Activated naive CD4-positive, alpha-beta T cell treated with anti-CD3 and anti-CD28 coated beads, Interleukin-2, amount 50 U/mL, for 72 hours (primary cell): ENCODE measurements around the gene GDE1. TPM values are rescaled to one million over a fixed set of nuclear protein-coding genes. Genes with fewer than 3 reads are reported as not detected.
A peak's percentile ranks its signal among the peaks of the same experiment; 100 is the strongest.

ENCODE experiments used
- ATAC-seq, 2 donors: fragments of 150-1000 bp; cut with Tn5 transposase; 2 replicates each; pipeline ENCODE4 v1.10.0; 2021; ENCODE audit warnings: mild to moderate bottlenecking in 2 of 2, moderate library complexity in 2 of 2
- DNase-seq, 2 donors: peaks; one replicate each; pipeline ENCODE4 v3.0.0; 2021 to 2022; ENCODE audit warnings: low spot score in 2 of 2
- H3K27ac Mint-ChIP-seq, 2 donors: one replicate each; pipeline ENCODE4 v1.8.0; 2022; ENCODE audit warnings: mild to moderate bottlenecking in 2 of 2, mixed read lengths in 2 of 2
- H3K36me3 Mint-ChIP-seq, 2 donors: one replicate each; pipeline ENCODE4 v1.8.0; 2022; ENCODE audit warnings: mixed read lengths in 2 of 2
- H3K9me3 Mint-ChIP-seq, 2 donors: one replicate each; pipeline ENCODE4 v1.8.0; 2022; ENCODE audit warnings: mixed read lengths in 2 of 2
- total RNA-seq, 2 donors: library from RNA; stranded (reverse); gene quantifications; one replicate each; pipeline ENCODE4 v1.2.3, GENCODE V29; 2022

The GDE1 gene
- total RNA-seq, 2 donors from 2014 or later: 16.8 to 29.6 TPM

DNA sequence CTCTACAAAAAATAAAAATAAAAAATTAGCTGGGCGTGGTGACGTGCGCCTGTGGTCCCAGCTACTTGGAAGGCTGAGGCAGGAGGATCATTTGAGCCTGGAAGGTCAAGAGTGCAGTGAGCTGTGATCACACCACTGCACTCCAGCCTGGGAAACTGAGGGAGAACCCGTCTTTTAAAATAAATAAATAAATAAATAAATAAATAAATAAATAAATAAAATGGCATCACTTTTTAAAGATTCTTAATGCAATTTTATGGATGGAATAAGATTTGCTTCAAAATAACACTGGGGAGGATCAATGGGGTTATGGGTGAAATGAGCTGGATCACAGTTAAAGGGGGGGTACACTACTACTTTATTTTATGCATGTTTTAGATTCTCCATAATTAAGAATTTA, 14.9 kb downstream of the GDE1 start:
- no peak for ATAC-seq

DNA sequence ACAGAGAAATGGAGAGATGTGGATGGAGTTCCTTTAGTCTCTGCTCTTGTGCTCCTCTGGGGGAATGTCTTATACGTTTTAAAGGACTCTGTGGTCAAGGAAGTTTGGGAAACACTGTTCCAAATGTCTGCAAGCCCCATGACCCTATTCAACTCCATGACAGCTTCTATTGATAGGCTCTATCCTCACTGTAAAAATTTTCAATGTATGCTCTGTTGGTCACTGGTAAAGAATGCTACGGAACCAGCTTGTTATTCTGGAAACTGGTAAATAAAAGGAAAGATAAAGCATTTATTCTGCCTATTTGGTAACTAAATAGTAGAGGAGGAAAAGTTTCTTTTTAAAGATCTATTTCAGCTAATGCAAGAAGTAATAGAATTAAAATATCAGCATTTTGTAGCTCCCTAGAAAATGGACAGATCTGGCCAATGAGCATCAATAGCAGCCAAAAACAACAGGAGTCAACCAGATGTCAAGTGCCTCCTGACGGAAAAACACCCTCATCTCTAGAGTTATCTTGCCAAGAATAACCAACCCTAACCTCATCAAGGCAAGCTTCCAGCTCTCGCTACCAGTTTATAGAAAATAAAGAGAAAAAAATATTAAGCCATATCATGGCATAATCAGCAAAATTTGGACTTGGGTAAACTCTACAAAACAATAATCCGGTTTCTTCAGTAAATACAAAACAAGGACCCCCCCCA, 16.1 kb downstream of the GDE1 start:
- DNase-seq (no peak), ATAC-seq (no peak)
- no peaks in the 10 kb centered on the region for H3K9me3 Mint-ChIP-seq
- H3K36me3 Mint-ChIP-seq: peaks cover 6 to 9% of the 10 kb centered on the region in 2 donors
- H3K27ac Mint-ChIP-seq: no peak overlapping the region

More for the DNA sequence above, 14.9 kb downstream of the GDE1 start:
- no peak for DNase-seq
- Mint-ChIP-seq H3K27ac (peak overlapping the region in 1 of 2 donors; percentile 55), H3K36me3 (peaks cover 0 to 5% of the 10 kb centered on the region in 2 donors), H3K9me3 (no peaks in the 10 kb centered on the region)

DNA sequence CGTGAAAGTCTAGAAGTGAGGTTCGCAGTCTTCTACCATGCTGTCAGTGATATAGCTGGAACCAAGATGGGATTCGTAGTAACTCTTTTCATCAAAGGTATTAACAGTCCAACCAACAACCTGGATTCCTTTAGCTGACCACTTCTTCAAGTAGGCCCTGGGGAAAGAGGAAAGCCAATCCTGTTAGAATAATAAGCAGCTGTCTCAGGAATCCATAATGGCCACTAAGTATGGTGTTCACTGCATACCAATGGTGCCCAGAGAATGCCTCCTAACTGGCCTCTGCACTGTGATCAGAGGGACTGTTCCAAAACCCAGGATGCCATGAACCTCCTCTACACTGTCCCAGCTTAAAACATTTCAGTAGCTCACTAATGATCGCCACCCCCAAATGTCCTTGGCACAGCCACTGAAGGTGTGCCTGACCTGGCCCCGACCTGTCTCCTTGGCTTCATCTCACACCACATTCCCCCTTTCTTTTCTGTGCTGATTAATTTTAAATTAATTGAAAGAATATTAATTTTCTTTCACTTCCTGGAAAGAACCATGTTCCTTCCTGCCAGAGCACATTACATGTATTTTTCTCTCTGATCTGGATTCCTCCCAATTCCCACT, 18.3 kb downstream of the GDE1 start:
- Mint-ChIP-seq H3K9me3 (no peaks in the 10 kb centered on the region), H3K36me3 (peaks cover 6 to 9% of the 10 kb centered on the region in 2 donors), H3K27ac (no peak overlapping the region)
- no peak for DNase-seq
- ATAC-seq: no peak

DNA sequence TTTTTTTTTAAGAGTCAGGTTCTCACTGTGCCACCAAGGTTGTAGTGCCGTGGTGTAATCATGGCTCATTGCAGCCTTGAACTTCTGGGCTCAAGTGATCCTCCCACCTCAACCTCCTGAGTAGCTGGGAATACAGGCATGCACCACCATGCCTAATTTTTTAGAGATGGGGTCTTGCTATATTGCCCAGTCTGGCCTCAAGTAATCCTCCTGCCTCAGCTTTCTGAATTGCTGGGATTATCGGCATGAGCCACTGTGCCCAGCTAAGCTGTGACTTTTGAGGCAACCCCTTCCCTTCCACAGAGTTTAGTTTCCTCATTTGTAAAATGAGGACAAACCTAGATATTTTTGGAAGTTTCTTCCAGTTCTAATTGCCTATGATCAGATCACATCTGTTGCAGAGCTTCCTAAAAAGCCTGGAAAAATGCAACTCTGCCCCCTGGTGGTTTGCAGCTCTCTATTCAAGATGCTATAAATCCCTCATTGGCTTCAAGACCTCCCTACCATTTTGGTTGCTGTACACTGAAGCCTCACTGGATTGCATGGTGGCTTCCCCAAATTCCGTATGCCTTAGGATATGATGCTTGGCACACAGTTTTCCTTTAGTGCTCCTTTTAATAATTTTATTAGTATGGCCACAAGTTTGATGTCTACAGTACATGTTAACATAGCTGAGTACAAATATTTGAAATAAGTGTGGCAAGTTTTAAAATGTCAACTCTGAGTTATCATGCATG, 19.3 kb downstream of the GDE1 start:
- peaks cover 6 to 9% of the 10 kb centered on the region in 2 donors for H3K36me3 Mint-ChIP-seq
- H3K9me3 Mint-ChIP-seq: no peaks in the 10 kb centered on the region
- H3K27ac Mint-ChIP-seq: no peak overlapping the region
- DNase-seq (peak in 1 of 2 donors; percentile 67), ATAC-seq (peak; percentile 53 to 54)

DNA sequence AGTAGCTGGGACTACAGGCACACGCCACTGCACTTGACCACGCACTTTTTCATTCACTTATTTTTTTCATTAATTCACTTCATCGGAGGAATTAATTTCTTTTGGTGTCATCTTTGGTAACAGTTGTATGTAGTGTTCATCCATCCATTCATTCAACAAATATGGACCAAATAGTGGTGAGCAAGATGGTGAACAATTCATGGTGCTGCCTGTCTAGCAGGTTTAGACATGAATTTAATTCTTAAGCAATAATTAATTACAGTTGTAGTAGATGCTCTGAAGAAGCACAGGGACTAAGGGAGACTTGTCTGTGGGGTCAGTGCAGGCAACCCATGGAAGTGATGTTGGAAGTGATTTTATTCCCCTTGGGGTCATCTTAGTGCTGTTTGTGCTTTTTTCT, 22.4 kb downstream of the GDE1 start:
- ATAC-seq: no peak
- Mint-ChIP-seq H3K36me3 (peaks cover 6 to 9% of the 10 kb centered on the region in 2 donors), H3K27ac (no peak overlapping the region), H3K9me3 (no peaks in the 10 kb centered on the region)
- no peak for DNase-seq

DNA sequence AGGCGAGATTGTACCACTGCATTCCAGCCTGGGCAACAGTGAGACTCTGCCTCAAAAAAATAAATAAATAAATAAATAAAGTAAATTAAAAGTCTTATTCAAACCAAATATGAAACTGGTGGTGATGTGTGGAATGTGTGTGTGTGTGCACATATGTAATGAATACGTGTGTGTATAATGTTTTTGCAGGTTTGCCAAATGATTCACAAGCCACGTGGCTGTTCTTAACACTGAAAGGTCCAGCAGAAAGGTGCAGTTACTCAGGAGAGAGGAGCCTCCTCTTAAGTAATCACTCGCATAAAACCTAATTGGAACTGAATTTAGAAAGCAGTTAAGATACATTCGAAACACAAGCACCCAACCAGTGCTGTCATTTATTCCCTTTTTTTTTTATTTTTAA, 22.9 kb downstream of the GDE1 start:
- ATAC-seq (no peak), DNase-seq (no peak)
- Mint-ChIP-seq H3K36me3 (peaks cover 5 to 6% of the 10 kb centered on the region in 2 donors), H3K27ac (no peak overlapping the region), H3K9me3 (no peaks in the 10 kb centered on the region)

DNA sequence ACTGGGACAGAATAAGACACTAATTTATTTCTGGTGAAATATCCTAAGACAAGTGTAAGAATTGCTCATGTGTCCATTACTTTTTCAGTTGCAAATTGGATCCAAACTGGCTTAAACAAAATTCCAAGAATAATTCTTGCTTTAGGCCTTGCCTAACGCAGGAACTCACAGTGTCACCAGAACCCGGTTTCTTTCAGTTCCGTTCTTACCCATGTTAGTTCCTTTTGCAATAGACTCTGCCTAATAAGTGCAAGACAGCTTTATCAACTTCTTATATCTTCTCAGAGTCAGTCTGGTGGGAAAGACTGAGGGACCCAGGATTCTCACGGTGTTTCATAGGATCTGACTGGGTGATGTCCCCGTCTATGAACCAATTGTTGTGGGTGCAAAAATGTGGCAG, 24.7 kb downstream of the GDE1 start:
- ATAC-seq (no peak), DNase-seq (no peak)
- H3K27ac Mint-ChIP-seq: no peak overlapping the region
- peaks cover 4 to 6% of the 10 kb centered on the region in 2 donors for H3K36me3 Mint-ChIP-seq
- H3K9me3 Mint-ChIP-seq: no peaks in the 10 kb centered on the region

DNA sequence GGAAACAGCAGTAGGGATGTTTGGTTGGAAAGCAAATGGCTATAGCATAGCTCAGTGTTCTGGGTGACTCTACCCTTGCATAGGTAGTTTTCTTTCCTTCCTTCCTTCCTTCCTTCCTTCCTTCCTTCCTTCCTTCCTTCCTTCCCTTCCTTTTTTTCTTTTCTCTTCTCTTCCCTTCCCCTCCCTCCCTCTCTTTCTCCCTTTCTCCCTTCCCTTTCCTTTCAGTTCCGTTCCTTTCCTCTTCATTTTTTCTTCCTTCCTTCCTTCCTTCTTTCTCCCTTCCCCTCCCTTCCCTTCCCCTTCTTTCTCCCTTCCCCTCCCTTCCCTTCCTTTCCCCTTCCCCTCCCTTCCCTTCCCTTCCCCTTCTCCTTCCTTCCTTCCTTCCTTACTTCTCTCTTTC, 31.3 kb downstream of the GDE1 start:
- no peaks in the 10 kb centered on the region for H3K9me3 Mint-ChIP-seq
- no peaks in the 10 kb centered on the region for H3K36me3 Mint-ChIP-seq
- ATAC-seq (no peak), DNase-seq (no peak)
- H3K27ac Mint-ChIP-seq: no peak overlapping the region

DNA sequence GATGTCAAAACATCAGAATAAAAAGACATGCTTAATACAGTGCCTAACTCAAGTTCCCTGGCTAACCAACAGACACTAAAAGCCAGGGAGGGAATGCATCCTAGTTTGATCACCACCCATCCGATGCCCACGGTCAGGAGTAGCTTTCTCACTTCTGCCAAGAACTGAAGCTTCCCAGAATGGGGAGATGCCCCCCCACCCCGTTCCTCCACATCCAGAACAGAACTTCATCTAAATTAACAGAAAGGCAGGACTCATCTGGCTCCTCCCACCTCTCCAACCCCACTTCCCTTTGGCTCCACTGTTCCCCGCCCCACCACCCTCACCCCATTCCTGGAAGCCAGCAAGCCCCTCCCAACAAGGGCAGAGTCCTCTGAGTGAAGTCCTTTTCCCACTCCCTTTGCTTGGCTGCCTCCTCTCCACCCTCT, 33.7 kb downstream of the GDE1 start:
- H3K36me3 Mint-ChIP-seq: no peaks in the 10 kb centered on the region
- no peaks in the 10 kb centered on the region for H3K9me3 Mint-ChIP-seq
- no peak for ATAC-seq
- no peak for DNase-seq
- H3K27ac Mint-ChIP-seq: no peak overlapping the region

DNA sequence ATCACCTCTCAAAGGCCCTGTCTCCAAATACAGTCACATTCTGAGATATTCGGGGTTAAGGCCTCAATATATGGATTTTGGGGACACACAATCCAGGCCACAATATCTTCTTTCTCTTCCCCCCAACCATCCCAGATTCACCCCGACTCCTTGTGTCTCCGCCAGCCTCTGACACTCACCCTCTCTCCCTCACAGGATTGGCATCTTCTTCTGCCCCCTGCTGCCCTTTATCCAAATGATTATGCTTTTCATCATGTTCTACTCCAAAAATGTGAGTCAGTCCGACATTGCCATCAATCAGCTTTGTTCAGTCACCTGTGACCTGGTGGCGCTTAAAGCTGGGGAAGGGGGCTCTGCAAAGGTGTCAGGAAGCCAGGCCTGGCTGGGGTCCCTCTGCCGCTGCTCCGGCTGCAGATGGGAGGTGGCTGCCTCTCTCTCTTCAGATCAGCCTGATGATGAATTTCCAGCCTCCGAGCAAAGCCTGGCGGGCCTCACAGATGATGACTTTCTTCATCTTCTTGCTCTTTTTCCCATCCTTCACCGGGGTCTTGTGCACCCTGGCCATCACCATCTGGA, 35.1 kb downstream of the GDE1 start:
- DNase-seq (no peak), ATAC-seq (no peak)
- Mint-ChIP-seq H3K9me3 (no peaks in the 10 kb centered on the region), H3K27ac (peak overlapping the region in 1 of 2 donors; percentile 29), H3K36me3 (no peaks in the 10 kb centered on the region)

DNA sequence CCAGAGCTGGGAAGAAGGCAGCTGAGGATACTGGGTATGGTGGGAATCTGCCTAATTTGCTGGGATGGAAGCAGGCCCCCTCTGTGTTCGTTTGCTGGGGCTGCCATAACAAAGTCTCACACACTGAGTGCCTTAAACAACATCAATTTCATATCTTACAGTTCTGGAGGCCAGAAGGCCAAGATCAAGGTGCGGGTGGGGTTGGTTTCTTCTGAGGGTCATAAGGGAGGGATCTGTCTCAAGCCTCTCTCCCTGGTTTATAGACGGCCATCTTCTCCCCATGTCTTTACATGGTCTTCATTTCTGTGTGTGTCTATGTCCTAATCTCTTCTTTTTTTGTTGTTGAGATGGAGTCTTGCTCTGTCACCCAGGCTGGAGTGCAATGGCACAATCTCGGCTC, 35.8 kb downstream of the GDE1 start:
- Mint-ChIP-seq H3K27ac (no peak overlapping the region), H3K36me3 (no peaks in the 10 kb centered on the region), H3K9me3 (no peaks in the 10 kb centered on the region)
- no peak for ATAC-seq
- no peak for DNase-seq

DNA sequence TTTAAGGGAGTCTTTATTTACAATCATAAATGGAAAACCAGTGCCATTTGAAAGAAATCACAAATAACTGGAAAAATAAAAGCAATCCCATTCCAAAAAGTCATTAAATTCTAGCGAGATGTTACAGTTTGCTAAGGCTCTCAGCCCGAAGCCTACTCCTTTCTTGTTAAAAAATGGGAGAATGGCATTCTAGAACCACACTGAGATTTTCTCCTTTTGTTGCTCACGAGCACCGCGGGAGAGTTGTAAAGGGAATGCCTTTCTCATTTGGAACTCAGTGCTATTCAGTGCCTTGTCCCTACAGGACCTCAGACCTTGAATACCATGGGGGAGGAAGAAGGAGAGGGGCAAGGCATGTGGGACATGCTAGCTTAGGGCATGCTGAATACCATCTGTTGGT, 36.3 kb downstream of the GDE1 start:
- no peaks in the 10 kb centered on the region for H3K9me3 Mint-ChIP-seq

DNA sequence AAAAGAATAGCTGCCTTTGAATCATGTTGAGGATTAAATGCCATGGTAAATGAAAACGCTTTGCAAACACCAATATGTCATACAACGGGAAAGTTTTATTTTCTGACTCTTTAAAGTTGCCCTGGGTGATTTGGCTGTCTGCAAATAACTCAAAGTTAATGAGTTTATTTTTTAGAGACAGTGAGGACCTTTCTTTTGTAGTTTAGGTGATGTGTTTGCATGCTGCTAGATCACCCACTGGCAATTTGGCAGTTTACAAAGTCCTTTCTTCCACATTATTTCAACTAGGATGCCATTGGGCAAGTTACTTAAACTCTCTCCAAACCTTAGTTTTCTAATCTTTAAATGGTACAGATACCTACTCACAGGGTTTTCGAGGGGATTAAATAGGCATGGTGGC, 37.8 kb downstream of the GDE1 start:
- H3K9me3 Mint-ChIP-seq: no peaks in the 10 kb centered on the region
- no peak for ATAC-seq
- no peaks in the 10 kb centered on the region for H3K36me3 Mint-ChIP-seq
- no peak for DNase-seq
- H3K27ac Mint-ChIP-seq: no peak overlapping the region

More for the DNA sequence above, 36.3 kb downstream of the GDE1 start:
- H3K27ac Mint-ChIP-seq: no peak overlapping the region
- no peak for DNase-seq
- H3K36me3 Mint-ChIP-seq: no peaks in the 10 kb centered on the region
- no peak for ATAC-seq

DNA sequence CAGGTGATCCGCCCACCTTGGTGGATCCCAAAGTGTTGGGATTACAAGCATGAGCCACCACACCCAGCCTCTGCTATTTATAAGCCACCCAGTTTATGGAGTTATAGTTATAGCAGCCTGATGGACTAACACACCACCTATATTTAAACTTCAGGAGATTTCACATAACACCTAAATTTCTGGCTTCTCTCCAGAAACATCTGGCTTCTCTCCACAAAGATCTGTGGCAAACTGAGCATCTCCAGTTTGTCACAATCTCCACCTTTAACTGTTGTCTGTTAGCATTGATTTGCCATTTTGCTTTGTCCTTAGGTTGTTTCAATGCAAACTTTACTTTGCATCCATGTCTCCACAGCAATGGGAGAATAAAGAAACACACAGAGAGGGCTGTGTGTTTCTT, 39.6 kb downstream of the GDE1 start:
- DNase-seq: no peak
- H3K9me3 Mint-ChIP-seq: no peaks in the 10 kb centered on the region

DNA sequence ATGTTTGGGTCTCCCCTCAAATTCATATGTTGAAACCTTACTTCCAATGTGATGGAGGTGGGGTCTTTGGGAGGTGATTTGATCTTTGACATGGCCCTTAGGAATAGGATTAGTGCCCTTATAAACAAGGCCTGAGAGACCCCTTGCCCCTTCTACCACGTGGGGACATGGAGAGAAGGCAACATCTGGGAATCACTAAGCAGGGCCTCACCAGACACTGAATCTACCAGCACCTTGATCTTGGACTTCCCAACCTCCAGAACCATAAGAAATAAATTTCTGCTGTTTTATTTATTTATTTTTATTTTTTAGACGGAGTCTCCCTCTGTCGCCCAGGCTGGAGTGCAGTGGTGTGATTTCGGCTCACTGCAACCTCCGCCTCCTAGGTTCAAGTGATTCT, 40.1 kb downstream of the GDE1 start:
- Mint-ChIP-seq H3K36me3 (no peaks in the 10 kb centered on the region), H3K9me3 (no peaks in the 10 kb centered on the region), H3K27ac (no peak overlapping the region)
- DNase-seq (no peak), ATAC-seq (no peak)

More for the DNA sequence above, 39.6 kb downstream of the GDE1 start:
- H3K36me3 Mint-ChIP-seq: no peaks in the 10 kb centered on the region
- no peak for ATAC-seq
- H3K27ac Mint-ChIP-seq: no peak overlapping the region

DNA sequence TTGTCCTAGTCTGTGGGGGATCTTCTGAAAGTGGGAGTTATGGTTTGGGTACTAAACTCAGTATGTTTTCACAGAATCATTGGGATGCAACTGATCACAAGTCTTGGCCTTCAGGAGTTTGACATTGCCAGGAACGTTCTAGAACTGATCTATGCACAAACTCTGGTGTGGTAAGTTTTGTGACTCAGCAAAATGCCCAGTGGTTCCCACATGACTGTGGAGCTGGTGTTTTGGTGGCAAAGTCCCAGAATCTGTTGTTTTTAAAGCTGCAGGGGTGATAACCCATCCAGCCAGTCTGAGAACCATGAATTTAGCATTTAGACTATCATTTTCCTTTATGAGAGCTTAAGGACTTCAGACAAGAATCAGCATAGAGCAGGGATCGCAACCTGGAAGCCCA, 40.6 kb downstream of the GDE1 start:
- H3K9me3 Mint-ChIP-seq: no peaks in the 10 kb centered on the region
- ATAC-seq (no peak), DNase-seq (no peak)
- no peaks in the 10 kb centered on the region for H3K36me3 Mint-ChIP-seq
- no peak overlapping the region for H3K27ac Mint-ChIP-seq

DNA sequence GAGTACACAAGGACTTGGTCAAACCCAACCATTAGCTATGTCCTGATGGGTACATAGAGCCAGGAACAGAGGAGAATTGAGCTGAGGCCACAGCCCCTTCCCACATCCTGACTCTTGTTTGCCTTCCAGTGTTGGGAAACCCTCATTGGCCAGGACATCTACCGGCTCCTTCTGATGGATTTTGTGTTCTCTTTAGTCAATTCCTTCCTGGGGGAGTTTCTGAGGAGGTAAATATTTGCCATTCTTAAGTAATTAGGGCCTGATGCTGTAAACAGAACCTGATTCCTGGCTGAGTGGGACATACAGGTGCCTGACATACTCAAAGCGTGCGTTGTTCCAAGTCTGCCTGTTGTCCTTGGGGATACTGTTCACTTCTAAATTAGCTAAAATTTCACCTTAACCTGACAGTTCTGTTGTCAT, 42.6 kb downstream of the GDE1 start:
- Mint-ChIP-seq H3K9me3 (no peaks in the 10 kb centered on the region), H3K27ac (no peak overlapping the region), H3K36me3 (no peaks in the 10 kb centered on the region)
- no peak for ATAC-seq
- DNase-seq: no peak
